ENCODE results near the gene NUB1. TPM values are rescaled to one million over a fixed set of nuclear protein-coding genes. Genes with fewer than 3 reads are reported as not detected.

The NUB1 gene
- total RNA-seq, 4 donors from 2014 or later: 27.9 to 51.1 (median 39.1) TPM

GRCh38 chr7:151404216-151405011 lies 62.8 kb downstream of the NUB1 start:
- Histone ChIP-seq H3K36me3 (no peaks in the 10 kb centered on the region), H3K27me3 (peaks cover 0 to 2% of the 10 kb centered on the region in 2 donors), H3K4me3 (no peak overlapping the region), H3K27ac (peak overlapping the region; percentile 34 to 43), H3K4me1 (peaks cover 0 to 8% of the 10 kb centered on the region in 2 donors), H3K9me3 (no peaks in the 10 kb centered on the region)
- intact Hi-C loops (cut with DNase I; ENCODE audit: low total_unique reads): no loop called here
- TF ChIP-seq POLR2A (IDR thresholded peaks at IDR 0.05): no peak
- DNase-seq: peak; percentile 56 to 59

DNA sequence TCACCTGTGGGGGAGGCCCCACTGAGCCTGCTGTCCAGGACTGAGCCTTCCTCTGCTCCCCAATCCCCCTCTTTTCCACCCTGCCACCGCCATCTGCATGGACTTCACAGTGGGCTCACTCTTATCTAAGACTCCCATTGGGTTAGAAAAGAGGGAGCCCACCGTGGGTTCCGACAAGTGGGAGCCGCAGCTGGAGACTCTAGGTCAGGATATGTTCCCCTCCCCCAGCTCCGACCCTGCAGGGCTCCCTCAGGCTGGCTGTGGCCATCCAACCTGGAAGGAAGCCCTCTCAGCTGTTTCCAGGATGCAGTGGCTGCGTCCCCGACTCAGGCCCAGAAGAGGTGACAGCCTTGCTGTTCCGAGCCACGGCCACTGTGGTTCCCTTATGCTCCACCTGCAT lies 63.4 kb downstream of the NUB1 start:
- Histone ChIP-seq H3K4me1 (peaks cover 0 to 14% of the 10 kb centered on the region in 2 donors), H3K27me3 (peaks cover 0 to 4% of the 10 kb centered on the region in 2 donors), H3K4me3 (no peak overlapping the region), H3K36me3 (no peaks in the 10 kb centered on the region), H3K9me3 (no peaks in the 10 kb centered on the region), H3K27ac (peak overlapping the region; percentile 34 to 43)
- TF ChIP-seq CTCF (IDR thresholded peaks at IDR 0.05) (no peak), POLR2A (IDR thresholded peaks at IDR 0.05) (no peak)
- DNase-seq: no peak
- intact Hi-C loops (cut with DNase I; ENCODE audit: low total_unique reads): no loop called here

DNA sequence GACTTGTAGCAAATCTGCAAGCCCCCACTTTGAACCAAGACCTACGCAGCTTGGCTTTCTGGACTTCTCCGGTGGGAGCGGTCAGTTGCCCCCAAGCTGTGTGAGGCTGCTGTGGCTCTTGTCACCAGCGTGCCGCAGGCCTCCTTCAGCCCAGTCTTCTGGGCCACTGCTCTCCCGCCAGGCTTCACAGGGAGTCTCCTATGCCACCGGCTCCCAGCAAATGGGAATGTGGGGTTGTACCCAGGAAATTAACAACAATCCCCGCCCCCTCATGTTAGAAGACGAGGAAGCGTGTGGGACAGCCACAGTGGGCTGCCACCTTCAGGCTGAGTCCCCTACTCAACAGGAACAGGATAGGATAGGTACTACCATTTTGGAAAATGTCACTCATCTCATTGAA lies 64.0 kb downstream of the NUB1 start:
- DNase-seq: no peak

DNA sequence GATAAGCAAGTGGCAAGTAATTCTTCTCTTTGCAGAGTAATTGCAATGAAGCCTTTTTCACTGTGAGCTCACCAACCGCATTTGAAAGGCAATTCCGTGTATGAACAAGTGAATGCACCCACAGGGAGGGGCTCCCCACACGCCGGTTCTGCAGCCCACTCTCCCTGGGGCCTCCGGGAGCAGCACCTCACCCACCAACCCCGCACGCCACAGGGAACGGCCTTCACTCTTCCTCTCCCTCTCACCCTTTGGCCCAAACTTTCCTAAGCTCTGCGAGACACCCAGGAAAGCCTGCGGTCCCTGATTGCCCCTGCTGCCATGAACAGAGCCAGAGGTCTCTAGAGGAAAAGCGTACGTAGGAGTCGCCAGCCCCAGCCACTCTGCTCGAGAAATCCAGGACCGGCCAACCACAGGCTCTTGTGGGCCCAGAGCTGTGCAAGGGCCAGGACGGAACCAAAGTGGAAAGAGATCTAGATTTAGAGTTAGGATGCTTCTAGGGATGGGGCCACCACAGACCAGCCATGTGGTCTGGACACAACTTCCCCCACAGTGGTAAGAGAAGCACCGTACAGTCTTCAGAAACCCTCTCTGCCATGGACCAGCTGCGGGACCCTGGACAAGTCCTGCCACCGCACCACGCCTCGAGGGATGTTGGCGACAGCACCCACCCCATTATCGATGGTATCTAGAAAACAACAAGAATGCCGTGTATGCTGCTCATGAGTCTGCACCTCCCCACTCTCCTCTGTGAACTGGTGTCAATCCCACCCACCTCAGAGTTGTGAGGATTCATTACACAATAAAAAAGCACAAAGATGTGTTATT lies 64.7 kb downstream of the NUB1 start:
- Histone ChIP-seq H3K4me3 (no peak overlapping the region), H3K9me3 (no peaks in the 10 kb centered on the region), H3K27ac (no peak overlapping the region), H3K36me3 (no peaks in the 10 kb centered on the region), H3K27me3 (peaks cover 0 to 4% of the 10 kb centered on the region in 2 donors), H3K4me1 (peaks cover 0 to 16% of the 10 kb centered on the region in 2 donors)
- TF ChIP-seq CTCF (IDR thresholded peaks at IDR 0.05) (no peak), POLR2A (IDR thresholded peaks at IDR 0.05) (no peak)
- no peak for DNase-seq
- intact Hi-C loops (cut with DNase I; ENCODE audit: low total_unique reads): no loop called here

More for the DNA sequence above, 64.0 kb downstream of the NUB1 start:
- H3K27me3 ChIP-seq: peaks cover 0 to 4% of the 10 kb centered on the region in 2 donors
- H3K4me3 ChIP-seq: no peak overlapping the region
- peaks cover 0 to 16% of the 10 kb centered on the region in 2 donors for H3K4me1 ChIP-seq
- no peaks in the 10 kb centered on the region for H3K9me3 ChIP-seq
- TF ChIP-seq POLR2A (IDR thresholded peaks at IDR 0.05): no peak
- no peak for TF ChIP-seq CTCF (IDR thresholded peaks at IDR 0.05)
- peak overlapping the region in 1 of 2 donors; percentile 34 for H3K27ac ChIP-seq
- intact Hi-C loops (cut with DNase I; ENCODE audit: low total_unique reads): no loop called here
- H3K36me3 ChIP-seq: no peaks in the 10 kb centered on the region

DNA sequence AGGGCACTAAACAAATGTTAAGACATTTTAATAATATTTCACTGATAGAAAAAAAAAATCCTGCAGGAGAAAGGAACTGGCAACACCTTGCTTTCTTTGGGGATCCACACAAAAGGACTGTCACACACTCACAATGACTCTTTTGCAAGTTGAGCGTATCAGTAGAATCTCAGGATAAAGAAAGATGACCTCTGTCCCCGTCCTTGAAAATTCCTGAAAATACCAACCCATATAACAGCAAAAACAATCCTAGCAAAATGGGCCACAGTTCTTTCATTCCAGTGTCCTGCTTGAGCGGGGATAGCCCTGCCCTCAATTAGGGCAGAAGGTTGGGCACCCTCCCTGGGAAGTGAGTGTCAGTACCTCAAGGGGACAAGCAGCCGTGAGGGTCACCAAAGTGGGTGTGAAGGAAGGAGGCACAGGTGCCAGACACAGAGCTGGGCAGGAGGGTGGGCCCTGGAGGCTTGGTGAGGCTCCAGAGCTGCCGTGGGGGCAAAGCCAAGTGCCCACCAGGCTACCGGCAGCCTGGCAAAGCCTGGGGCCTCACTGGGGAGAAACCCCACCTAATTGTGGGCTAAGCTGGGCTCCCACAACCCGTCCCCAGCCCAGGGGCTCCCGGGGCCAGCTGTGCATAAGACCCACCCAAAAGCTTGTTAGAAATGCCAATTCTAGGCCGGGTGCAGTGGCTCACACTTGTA lies 65.4 kb downstream of the NUB1 start:
- no peak overlapping the region for H3K4me3 ChIP-seq
- H3K9me3 ChIP-seq: no peaks in the 10 kb centered on the region
- intact Hi-C loops (cut with DNase I; ENCODE audit: low total_unique reads): no loop called here
- H3K27me3 ChIP-seq: peaks cover 0 to 4% of the 10 kb centered on the region in 2 donors
- no peak for DNase-seq
- H3K36me3 ChIP-seq: no peaks in the 10 kb centered on the region
- TF ChIP-seq CTCF (IDR thresholded peaks at IDR 0.05) (no peak), POLR2A (IDR thresholded peaks at IDR 0.05) (no peak)
- H3K4me1 ChIP-seq: peaks cover 0 to 16% of the 10 kb centered on the region in 2 donors
- H3K27ac ChIP-seq: no peak overlapping the region
